CD4-positive, alpha-beta T cell treated with Interleukin-17A for 4 hours (primary cell): ENCODE measurements around the gene KCNMB1.
"Not testable (repeated sequence)": the region's sequence is repeated elsewhere in the genome, so short reads cannot be mapped to it uniquely, and the experiment has no call there.

Source experiments
- DNase-seq: peaks from one replicate; pipeline ENCODE4 v3.0.0-alpha.2; 2020; ENCODE audit warnings: mixed read lengths

The KCNMB1 gene

DNA sequence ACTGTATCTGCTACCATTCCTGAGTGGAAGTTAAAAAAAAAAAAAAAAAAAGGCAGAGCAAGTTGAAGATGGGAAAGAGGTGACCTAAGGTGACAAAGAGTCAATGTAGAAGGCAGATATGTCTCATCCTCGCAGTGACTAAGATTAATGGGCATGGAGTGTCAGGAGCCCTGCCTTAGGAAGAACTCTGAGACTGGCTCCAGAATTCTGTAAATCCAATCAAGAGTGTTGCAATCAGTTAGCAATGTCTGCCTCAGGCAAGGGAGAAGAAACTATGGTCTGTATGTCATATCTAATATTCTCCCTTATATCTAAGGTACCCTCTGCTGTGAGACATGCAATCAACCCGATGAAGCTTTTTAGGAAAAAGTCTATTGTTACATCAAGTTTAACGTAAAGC, 24.7 kb upstream of the KCNMB1 start:
- no peak for DNase-seq

DNA sequence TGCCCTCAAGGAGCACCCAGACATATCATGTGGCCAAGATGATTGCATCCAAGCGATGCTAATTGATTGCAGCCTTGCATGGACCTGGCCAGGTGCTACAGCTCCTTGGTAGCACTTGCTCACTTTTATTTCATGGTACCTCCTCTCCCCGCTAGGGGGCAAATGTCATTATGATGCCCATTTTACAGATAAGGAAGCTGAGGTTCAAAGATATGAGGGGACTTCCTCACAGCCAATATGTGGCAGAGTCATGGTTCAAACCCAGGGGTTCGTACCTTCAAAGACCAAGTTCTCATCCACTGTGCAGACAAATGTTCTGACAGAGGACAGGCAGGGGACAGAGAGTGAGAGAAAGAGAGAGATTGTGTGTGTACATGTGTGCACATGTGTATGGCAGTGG, 21.9 kb upstream of the KCNMB1 start:
- no peak for DNase-seq

DNA sequence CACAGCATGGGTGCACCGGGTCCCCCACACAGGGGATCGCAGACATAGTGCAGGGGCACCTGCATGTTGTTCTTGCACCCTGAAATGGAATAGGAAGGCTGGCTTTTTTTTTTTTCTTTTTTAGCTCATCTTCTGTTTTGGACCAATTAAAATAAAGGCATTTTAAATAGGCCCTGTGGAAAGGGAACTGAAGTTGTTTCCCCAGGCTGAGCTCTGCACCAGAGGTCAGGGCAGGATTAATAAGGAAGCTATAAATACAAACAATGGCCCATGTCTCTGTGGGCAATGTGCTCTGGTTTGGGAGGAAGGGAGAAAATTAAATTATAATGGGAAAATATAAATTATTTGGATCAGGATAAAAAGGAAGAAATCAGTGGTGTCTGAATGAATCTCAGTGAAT, 21.2 kb upstream of the KCNMB1 start:
- DNase-seq = no peak

DNA sequence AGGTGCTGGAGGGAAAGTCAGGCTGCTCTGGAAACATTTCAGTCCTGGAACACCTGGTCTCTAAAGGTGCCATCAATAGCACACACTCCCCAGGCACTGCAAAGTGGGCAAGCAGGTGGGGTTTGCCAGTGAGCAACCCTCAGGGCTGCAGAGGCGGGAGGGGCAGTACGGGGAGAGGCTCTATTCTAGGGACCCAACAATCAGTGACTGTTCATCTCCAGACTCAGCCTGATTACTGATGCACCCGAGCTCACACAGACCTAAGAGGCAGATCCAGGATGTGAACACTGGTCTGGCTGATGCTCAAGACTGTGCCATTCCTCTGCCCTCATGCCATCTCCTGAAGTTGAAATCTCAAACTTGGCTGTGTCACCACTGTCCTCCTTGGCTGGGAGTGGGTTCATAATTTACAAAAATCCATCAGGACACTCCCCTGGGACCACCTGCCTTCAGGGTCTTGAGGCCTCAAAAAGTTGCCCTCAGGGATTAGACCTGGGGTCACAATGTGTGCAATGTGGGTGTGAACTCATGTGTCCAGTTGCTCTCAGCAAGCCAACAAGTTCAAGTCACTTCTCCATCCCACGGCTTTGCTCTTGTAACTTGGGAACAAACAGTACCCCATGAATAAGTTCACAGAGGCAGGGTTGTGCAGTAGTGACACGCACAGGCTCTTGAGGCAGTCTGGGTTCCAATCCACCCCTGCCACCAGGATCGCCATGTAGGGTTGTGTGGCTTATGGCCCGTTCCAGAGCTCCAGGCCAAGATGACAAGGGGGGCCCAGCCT, 19.9 kb upstream of the KCNMB1 start:
- DNase-seq = no peak

DNA sequence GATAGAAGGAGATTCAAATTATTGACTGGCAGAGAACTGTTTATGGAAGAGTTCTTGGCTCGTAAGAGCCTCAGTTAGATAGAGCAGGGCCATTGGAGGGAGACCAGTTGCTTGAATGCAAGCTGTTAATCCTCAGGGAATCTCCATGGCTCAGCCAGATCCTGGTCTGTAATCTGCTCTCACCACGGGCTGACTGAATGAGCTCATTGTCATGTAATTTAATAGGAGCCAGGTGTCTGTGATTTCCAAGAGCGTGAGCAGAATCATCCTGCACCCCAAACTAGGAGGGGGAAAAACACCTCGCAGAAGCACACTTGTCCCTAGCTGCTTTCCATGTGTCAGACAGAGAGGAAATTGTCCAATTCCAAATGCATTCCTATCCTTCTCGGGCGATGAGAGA, 19.1 kb upstream of the KCNMB1 start:
- DNase-seq = no peak

DNA sequence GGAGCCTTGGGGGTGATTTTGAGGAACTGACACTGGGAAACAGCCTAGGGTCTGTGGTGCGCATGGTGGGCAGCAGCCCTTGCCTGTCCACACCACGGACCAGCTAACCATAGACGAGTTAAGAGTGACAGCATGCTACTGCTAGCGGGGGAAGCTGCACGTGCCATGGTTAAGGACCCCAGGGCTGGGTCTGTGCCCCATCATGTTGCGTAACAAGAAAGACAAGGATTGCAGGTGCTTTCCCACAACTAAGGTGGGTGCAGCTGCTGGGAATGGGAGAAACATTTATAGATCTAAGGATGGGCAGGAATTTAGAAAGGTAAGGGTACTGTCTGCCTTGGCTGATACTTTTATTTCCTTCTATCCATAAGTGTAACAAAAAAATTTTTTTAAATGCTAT, 17.9 kb upstream of the KCNMB1 start:
- DNase-seq = no peak

DNA sequence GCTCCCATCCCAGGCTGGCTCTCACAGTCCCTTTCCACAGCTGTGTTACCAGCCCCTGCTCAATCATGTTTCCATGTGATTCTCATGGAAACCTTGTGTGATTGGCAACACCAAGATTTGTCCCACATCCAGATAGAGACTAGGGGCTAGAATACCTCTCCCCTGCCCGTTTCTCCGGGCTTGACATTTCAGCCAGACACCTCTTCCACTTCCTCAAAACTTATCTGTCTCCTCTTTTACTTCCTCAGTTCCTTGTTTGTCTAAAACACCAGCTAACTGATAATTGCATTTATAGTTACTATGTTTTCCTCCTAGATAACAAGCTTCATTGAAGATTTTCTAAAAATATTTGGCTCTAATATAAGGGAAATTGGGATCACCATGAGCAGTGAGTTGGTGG, 16.6 kb upstream of the KCNMB1 start:
- no peak for DNase-seq

DNA sequence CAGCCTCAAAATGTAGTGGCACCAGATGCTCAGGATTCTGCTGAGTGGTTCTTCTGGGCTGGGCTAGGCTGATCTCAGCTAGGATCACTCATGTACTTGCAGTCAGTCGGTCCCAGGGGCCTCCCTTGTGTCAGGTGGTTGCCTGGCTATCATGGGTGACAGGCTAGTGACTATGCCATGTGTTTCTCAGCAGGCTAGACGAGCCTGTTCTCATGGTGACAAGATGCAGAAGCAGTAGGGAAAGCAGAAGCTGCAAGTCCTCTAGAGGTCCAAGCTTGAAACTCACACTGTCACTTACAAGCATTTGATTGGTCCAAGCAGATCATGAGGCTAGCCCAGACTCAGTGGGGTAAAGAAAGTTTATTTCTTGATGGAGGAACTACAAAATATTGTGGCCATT, 15.2 kb upstream of the KCNMB1 start:
- no peak for DNase-seq

DNA sequence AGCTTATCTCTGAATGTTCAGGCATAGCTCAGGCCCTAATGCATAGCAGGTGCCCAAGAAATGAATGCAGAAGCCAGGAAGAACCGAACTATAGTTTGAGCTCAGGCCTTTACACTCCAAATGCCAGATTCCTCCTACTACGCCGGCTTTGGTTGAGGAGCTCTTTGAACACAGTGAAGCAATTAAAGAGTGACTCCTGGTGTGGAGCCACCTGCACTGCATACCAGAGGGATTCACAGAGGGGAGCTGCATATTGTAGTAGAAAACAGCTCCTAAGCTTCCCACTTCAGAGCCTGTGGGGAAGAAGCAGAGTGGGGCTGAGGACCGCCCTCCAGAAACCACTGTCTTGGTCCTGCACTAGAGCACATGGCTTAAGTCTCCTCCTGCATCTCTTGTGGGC, 14.5 kb upstream of the KCNMB1 start:
- no peak for DNase-seq

DNA sequence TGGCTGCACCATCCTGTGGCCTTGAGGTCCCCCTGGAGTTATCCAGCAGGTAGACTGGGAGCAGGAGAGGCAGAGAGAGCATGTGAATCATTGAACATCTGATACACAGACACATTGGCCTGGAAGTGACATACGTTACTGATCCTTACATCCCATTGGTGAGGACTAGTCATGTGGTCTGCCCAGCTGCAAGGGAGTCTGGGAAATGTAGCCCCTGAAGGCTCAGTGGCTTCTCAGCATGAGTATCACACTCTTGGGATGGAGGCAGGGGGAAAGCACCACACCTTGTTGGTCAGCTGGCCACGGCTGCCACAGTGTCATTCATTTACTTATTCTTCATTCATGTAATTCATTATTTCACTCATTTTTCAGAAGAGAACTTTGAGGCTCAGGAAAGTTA, 13.3 kb upstream of the KCNMB1 start:
- DNase-seq = no peak

DNA sequence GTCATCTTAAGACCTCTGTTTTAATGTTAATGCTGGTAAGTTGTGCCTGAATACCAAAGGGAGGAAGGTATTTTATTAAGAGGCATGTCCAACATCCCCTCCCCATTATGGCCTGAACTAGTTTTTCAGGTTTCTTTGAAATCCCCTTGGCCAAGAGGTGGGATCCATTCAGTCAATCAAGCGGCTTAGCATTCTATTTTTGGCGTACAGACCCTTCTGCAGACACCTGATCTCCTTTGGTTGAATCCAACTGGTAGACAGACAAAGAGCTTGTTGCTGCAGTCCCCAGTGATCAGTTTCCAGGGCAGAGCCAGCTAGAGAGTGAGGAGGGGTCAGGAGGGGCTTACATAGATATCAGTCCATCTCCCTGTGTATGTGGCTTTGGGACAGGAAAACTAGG, 7.9 kb upstream of the KCNMB1 start:
- no peak for DNase-seq

DNA sequence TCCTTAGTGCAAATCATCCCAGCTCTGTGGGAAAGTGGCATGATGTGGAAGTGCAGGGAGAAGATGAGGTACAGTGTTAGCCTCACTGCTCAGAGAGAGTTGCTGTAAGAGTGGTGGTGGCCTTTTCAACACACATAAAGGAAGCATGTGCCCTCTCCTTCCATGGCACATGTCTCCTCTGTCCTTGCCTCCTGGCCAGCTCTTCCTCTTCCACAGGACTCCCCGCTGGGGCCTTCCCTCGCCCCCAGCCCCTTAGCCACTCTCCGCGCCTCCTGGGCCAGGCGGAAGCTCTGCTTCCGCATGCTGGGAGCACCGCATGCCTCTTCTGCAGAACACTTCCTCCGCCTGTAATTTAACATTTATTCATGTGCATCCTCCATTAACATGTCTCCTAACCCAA, 4.8 kb upstream of the KCNMB1 start:
- peak; percentile 17 for DNase-seq

DNA sequence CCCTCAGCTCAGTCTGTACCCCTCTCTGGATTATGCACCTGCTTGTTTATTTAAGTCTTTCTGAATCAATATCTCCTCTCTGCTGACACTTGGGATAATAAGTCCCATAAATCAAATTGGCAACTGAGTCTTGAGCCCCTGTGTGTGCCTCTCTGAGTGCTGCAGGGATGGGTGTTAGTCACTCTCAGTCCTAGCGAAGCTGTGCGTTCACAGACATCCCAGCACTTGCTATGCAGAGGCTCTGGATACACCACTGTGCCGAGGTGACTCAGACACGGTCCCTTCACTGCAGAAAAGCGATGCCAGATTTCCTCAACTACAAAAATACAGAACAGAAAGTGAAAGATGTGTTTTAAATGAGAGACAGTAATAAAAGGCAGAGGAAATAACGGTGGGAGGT, 4.1 kb upstream of the KCNMB1 start:
- peak; percentile 67 for DNase-seq

DNA sequence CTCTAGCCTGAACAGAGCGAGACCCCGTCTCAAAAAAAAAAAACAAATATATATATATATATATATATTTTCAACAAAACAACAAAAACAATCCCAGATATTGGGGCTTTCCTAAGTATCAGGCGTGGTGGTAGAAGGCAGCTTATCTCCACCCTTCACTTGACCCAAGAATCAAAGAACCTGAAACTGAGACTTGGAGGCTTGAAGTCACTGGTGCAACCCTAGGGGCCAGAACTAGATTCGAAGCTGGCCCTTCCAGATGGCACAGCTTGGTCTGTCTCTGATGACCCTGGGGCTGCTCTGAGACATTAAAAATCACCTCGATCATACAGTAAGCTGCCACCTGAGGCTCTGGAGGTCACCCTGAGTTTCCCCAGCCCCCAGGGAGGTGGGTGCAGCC, 1.3 kb upstream of the KCNMB1 start:
- no peak for DNase-seq

DNA sequence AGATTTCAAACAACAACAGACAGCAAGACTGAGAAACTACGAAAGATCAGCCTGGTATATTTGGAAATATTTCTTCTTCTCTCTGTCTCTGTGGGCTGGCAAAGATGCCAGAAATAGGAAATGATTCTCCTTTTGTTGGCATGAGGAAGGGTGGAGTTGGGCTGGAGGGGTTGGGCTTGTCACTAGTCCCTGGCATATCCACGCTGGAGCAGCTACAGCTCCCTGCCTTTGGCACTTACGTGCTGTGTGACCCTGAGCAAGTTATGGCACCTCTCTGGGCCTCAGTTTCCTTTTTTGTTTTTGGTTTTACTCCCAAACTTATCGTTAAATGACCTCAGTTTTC, 354 bp upstream of the KCNMB1 start:
- no peak for DNase-seq

DNA sequence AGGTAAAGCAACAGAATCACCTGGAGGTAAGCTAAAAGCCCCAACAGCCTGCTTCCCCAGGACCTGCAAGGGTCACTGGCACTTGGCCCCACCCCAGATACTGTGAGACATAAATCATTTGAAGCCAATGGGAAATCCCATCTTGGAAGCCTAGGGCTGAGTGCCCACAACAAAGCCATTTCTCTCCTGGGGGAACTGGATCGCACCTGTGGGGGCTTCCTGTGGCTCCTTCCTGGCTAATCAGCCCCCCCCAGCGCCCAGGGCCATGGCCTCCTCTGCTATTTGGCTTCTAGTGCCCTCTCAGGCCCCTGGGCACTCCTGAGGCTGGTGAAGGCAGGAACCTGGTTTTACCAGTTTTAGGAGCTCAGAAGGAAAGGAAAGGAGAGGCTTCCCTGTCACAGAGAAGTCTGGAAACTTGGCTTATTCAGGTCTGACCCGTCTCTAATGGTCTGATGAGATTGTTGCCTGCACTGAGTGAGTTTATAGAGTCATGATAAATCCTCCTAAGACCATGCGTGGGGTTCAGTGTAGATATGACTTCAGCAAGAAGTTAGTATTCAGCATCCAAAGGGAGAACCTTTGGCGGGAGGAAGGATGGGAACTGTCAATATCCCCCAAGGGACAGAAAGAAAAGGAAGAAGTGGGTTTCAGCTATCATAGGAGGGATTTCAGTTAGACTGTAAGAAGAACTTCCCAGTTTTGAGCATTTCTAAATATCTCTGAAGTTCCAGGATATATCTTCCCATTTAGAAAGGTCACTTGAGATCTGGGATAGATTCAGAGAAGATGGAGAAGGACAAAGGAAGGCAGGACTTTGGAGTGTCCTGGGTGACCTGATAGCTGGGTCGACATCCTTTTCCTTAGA, 1.2 kb downstream of the KCNMB1 start:
- DNase-seq = no peak

DNA sequence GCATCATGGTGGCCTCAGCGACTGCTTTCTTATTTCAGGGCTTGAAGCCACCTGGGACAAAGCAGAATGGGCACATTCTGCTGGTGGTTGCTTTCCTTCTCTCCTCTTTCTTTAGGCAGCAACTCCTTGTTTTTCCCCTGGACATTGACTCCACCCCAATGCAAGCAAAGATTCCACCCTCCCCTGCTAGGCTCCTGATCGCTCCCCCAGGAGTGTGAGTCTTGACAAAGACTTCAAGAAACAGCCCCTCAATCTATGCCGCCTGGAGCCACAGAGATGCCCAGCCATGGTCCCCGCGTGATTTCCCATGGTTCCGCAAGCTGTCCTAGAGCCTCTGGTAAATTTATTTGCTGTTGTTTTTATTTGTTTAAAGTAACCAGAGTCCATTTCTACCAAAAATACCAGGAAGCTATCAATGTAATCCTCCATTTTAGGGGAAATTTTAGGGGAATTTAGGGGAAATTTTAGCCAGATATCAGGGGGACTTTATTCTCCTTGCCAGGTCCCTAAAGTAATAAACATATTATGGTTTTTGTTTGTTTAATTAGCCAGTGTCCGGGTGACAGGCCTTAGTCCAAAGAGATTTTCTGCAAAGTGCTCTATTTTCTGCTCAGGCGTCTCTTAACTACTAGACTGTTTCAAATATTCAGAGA, 2.3 kb downstream of the KCNMB1 start:
- DNase-seq = no peak

DNA sequence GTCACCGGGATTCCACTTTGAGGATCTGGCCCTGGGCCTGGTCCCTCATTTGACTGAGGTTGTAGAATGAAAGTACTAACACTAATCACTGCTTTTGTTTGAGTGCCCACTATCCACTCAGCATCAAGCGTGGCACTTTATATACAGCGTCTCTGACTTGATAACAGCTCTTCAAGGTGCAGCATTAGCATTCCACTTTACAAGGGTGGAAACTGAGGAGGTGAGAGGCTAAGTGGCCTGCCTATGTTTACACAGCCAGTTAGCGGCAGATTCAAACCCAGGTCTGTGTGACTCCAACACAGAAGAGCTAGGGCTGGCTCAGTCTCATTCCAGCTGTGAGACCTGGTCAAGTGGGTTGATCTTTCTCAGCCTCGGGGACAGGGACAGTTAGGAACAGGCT, 5.9 kb downstream of the KCNMB1 start:
- DNase-seq = no peak

DNA sequence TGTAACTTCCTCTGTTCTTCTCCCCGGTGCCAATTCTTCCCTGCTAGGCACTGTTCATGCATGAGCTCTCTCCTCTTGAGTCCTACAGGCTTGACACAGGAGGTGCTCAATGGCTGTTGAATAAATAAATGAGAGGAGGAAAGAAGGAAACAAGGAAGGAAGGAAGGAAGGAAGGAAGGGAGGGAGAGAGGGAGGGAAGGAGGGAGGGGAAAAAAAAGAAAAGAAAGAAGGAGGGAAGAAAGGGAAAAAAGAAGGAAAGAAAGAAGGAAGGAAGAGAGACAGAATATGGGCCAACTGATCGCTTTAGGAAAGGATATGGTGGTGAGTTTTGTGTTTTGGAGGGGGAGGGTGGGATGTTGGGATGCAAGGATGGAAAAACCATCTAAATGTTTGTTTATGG, 6.4 kb downstream of the KCNMB1 start:
- no peak for DNase-seq

DNA sequence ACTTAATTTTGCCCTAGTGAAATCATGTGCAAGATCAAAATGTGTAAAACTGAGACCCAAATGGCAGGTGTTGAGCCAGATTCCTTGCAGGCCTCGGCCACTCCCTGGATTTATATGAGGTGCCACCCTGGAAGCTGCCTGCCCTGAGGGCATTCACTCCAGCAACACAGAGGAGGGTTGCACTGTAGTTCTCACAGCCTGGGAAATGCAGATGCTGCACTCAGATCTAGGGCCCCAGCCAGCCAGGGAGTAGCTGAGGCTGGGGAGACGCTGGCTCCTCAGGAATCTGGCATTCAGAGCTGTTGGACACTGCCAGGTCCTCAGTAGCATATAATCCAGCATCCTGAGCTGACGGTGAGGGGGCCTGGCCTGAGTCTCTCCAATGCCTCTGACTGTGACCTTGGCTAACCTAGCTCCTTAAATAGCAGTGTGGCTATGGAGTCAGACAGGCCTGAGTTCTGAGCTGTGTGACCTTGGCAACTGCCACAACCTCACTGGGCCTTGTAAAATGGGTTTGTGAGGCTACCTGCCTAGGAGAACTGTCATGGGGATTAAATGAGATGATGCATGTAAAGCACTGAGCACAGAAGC, 8.7 kb downstream of the KCNMB1 start:
- no peak for DNase-seq

DNA sequence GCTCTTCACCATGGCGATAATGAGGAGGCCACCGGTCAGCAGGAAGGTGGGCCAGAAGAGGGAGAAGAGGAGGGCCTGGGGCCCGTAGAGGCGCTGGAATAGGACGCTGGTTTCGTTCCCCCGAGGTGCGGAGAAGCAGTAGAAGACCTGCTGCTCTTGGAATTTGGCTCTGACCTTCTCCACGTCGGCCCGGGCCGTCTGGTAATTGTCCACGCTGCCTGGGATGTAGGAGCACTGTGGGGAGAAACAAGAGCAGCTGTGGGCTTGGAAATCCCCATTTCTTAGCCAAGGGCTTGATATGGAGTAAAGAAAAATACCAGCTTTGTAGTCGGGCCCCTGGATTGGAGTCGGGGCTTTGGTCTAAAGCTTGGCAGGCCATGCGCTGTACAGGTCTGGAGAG, 10.4 kb downstream of the KCNMB1 start:
- DNase-seq = no peak

DNA sequence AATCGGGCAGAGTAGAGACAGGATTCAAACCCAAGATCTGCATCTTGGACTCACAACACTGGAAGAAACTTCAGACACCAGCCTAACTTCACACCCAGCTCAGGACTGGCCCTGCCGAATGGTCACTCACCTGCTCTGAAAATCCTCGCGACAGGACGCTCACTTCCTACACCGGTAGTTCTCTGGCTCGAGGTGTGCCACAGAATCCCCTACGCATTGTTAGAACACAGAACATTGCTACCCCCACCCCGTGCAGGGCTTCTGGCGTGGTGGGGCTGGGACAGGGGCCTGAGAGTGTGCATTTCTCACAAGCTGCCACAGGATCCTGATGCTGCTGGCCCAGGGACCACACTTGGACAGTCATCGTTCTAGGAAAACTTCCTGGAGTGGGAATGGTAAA, 12.1 kb downstream of the KCNMB1 start:
- DNase-seq = no peak

DNA sequence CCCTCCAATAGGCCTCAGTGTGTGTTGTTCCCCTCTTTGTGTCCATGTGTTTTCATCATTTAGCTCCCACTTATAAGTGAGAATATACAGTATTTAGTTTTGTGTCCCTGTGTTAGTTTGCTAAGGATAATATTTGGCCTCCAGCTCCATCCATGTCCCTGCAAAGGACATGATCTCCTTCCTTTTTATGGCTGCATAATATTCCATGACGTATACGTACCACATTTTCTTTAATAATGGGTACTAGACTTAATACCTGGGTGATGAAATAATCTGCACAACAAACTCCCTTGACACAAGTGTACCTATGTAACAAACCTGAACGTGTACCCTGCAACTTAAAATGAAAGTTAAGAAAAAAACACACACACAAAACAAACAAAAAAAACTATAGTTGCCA, 12.6 kb downstream of the KCNMB1 start:
- not testable (repeated sequence) for DNase-seq

DNA sequence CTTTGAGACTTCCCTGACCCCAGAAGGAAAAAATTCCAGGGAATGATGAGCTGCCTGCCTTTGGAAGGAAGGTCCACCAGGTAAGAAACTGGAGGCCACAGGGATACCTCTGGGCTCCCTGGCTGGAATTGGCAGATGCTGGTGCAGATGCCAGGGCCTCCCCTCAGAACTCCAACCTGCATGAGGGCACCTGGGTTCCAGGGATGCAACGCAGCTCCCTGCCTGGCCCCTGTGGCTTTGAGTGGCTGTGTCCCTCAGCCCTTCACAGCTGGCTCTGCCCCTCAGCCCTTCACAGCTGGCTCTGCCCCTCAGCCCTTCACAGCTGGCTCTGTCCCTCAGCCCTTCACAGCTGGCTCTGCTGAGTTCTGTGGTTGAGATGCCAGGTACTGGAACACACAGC, 13.9 kb downstream of the KCNMB1 start:
- no peak for DNase-seq
